ENCODE data around the gene TSPAN9.

The TSPAN9 gene

DNA sequence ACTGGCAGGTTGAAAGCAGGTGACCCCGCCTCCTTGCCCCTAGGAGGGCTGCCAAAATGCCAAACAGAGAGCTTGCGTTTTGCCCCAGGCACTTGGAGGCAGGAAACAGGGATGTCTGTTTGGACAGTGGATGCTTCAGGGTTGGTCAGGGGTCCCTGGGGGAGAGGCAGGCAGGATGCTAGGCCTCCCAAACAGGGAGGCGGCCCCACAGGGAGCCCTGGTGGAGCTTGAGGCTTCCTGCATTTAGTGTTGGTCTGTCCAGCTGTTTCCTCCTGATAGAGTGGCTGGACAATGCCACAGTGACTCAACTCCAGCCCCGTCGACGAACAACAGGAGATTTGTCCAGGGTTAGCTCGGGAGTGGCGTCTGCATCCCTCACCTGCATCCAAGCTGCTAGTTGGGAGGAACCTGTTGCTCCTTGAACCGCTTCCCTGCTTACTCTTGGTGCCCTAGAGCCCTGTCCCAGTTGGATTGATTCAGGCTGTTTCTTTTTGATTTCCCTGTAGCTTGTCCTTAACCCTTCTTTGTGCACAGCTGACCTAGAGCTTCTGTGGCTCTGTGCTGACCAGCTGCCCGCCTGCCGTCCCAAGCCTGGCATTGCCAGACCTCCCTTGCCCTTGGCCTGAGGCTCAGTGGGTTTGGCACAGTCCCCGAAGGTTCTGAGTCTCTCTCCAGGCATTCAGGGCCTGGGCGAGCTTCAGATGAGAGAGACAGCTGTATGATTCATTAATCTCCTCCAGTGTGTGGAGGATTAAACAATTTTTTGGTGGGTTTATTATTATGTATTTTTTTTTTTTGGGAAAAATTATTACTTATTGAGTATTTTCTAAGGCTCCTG lies 45.9 kb downstream of the TSPAN9 start:
- peak; percentile 81 for FAIRE-seq
- peak; percentile 44 for DNase-seq (ENCODE audit: low spot score)

DNA sequence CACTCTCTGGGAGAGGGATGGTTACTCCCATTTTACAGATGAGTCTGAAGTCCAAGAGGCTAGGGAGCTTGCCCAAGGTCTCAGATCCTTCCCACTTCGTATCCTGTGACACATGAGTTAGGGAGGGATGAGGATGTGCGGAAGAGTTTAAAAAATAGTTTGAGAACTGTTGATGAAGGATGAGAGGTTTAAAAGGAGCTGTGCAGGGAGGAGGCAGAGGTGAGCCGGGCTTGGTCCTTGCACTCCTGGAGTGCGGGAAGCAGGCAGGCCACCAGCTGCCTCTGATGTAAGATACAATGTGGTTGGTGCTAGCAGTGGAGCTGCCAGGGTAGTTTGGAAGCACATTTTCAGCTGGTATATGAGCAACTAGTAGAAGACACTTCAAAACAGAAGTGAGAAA lies 46.5 kb downstream of the TSPAN9 start:
- no peak for FAIRE-seq
- peak; percentile 14 for DNase-seq (ENCODE audit: low spot score)

DNA sequence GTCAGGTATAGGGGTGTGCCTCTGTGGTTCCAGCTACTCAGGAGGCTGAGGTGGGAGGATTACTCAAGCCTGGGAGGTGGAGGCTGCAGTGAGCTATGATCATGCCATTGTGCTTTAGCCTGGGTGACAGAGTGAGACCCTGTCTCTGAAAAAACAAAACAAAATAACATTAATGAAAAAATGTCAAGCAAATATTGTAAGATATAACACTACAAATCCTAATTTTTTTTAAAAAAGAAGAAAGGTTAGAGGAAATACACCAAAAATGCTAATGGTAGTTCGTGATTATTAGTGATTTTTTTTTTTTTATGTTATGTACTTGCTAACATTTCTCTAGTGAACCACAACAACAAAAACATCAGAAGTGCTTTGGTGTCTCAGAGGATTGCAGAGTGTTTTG lies 47.7 kb downstream of the TSPAN9 start:
- FAIRE-seq (no peak), DNase-seq (ENCODE audit: low spot score) (no peak)

DNA sequence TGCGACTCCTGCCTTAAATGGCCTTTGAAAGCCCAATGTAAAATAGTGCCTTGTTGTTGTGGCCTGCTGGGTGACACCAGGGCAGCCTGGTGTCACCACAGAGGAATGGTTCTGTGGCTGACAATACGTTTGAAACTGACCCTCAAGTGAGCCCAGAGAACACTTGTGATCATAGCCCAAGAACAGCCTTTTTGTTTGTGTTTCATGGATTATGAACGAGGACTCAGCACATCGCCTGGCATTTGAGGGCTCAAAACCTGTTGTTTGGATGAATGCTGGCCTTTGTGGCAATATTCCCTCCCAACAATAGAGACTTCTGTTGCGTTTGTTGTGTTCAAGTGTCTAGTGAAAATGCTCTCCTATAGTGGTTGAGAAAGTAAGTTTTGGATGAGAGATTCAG lies 48.5 kb downstream of the TSPAN9 start:
- no peak for DNase-seq (ENCODE audit: low spot score)
- no peak for FAIRE-seq

DNA sequence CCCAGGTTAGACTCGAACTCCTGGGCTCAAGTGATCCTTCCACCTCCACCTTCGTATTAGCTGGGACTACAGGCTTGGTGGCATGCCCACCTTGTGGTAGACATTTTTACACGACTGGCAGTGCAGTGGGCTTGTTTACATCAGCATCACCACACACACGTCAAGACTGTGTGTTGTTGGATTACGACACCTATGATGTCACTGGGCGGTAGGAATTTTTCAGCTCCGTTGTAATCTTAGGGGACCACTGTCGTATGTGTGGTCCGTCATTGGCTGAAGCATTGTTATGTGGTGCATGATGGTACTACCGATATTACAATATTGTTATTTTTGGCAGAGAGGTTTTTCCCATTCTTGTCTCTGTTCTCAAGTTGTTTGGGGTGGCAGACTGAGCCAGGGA lies 50.7 kb downstream of the TSPAN9 start:
- no peak for FAIRE-seq
- DNase-seq (ENCODE audit: low spot score) = no peak

DNA sequence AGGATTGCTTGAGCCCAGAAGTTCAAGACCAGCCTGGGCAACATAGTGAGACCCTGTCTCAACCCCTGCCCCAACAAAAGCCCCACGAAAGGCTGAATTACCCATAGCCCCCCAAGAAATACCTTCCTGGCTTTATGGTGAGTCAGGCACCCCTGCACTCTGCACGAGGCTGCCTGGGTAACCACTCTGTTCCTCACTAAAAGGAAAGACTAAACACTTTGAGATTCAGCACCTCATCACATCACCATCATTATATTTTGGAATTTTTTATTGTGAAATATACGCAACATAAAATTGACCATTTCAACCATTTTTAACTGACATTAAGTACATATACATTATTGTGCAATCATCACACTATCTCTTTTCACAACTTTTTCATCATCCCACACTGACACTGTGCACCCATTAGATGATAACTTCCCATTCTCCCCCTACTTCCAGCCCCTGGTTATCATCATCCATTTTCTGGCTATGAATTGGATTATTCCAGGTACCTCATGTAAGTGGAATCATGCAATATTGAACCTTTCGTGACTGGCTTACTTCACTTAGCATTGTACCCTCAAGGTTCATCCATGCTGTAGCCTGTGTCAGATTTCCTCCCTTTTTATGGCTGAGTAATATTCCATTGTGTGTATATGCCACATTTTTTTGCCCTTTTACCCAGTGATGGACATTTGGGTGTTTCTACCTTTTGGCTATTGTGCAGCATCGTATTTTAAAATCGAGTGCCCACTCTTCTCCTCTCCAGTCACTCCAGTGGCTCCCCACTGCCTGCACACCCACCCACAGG lies 51.5 kb downstream of the TSPAN9 start:
- no peak for FAIRE-seq

DNA sequence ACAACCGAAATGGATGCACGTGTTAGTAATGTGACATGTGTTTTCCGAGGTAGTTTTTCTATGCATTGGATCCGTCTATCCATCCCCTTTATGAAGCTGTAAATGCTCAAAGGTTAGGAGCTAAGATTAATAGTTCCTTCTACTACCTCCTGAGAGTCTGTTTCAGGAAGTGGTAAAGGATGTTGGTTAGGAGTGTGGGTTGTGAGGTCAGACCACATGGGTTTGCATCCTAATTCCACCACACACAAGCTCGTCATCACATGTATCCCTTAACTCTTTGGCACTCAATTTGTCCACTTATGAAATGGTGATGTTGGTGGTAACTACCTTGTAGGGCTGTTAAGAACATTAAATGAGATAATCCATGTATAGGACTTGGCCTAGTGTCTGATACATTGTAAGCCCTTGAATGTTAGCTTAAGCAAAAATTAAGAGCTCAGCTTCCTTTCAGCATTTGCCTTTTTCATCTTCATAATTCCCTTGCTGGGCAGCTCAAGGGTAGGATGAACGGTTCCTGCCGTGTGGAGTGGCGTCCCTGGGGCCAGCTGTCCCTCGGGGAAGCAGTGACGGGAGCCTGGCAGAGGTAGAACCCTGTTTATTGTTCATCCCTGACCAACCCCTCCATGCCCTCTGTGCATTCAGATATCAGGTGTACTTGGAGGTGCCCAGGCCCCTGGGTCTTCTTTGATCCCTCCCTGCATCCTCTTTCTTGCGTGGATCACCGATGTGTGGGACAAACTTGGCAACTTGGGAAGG lies 52.3 kb downstream of the TSPAN9 start:
- peak; percentile 66 for FAIRE-seq
- peak; percentile 31 for DNase-seq (ENCODE audit: low spot score)

More for the DNA sequence above, 51.5 kb downstream of the TSPAN9 start:
- DNase-seq (ENCODE audit: low spot score) = no peak

DNA sequence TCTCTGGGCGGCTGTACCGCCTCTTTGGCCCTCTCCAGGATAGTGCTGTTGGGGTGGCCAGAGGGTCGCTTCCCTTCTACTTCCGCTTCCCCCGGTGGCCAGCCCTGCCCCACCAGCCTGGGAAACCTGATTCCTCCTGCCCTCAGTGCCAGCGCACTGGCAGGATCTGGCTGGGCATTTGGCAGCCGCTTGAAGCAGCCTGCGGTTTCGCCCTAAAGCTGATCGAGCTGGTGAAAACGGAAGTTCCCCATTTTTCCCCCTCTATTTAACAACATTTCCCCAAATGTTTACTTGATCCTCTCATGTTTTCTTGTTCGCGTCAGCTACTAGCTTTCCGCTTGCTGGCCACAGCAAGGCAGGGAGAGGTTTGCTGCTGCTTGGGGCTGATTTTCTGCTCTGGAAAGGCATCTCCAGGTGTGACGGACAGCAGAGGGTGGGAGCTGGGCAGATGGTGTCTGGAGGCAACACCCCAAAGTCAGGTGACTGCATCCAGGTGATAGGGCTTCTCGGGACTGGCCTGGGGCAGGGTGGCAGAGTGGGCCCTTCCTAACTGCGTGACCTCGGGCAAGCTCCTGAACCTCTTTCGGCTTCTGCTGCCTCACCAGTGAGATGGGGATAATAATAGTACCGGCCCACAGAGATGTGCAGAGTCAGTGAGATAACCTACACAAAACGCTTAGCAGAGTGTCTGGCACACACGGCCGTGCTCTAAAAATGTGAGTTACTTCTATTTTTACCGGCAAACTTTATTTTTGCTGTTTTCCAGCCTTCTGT lies 53.1 kb downstream of the TSPAN9 start:
- FAIRE-seq = no peak

DNA sequence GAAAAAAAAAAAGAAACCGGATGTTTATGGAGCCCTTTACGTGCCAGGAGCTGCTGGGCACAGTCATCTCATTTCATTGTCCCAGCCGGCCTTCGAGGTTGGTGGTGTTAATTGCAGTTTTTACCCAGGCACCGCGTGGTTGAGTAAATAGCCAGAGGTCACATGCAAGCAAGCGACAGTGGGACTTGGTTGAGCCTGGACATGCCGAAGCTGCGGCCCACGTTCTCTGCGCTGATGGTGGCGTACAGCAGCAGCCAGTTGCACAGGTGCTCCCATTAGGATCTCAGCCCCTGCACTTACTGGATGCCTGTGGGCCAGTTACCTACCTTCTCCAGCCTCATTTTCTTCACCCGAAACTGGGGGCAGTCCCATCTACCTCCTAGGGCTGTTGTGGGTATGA lies 54.0 kb downstream of the TSPAN9 start:
- FAIRE-seq (no peak), DNase-seq (ENCODE audit: low spot score) (no peak)

More for the DNA sequence above, 53.1 kb downstream of the TSPAN9 start:
- no peak for DNase-seq (ENCODE audit: low spot score)

DNA sequence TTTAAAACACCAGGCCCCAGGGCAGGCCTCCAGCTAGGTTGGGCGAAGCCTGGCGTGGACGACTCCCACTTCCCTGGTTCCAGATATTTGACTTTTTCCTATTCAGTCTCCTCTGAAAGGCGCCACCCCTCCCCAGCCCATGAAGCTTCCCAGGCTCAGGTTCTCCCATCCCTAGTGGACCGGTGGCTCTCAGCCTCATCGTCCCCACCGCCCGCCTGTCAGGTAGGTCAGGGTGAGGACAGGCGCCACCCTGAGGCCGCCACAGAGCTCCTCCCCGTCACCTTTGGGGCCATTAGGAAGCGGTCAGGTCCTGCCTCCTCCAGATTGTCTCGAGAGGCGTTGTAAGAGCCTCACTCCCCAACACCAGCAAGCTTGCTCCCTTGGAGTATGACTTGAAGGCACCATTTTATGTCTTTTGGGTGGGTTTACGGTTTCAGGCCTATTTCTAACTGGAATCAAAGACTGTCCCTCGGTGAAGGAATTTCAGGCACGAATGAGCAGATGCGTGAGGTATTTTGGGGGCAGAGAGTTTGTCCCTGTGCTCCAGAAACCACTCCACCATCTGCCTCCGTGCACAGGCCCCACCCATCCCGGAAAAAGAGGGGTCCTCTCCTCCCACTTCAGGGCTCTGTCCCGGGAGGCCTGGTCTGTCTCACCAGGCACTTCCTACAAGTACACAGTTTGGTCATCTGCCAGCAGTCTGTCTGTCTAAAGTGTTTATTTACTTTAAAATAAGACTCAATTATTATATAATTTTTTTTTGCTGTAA lies 55.6 kb downstream of the TSPAN9 start:
- DNase-seq (ENCODE audit: low spot score) = no peak
- no peak for FAIRE-seq

DNA sequence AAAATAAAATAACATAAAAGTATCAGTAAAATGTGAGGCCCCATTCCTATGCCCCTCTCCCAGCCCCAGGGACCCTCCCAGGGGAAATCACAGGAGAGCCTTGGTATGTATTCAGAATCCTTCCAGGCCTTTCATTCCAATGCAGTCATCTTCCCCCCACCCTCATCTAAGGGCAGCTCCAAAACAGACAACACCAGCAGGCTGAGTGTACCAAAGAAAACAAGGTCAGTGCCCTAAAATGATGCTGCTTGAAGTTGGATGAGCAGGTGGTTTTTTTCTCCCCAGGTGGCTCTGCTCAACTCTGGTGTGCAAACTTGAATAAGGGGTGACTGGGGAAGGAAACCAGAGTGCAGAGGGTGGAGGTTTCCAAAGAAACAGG lies 56.2 kb downstream of the TSPAN9 start:
- FAIRE-seq (no peak), DNase-seq (ENCODE audit: low spot score) (no peak)

DNA sequence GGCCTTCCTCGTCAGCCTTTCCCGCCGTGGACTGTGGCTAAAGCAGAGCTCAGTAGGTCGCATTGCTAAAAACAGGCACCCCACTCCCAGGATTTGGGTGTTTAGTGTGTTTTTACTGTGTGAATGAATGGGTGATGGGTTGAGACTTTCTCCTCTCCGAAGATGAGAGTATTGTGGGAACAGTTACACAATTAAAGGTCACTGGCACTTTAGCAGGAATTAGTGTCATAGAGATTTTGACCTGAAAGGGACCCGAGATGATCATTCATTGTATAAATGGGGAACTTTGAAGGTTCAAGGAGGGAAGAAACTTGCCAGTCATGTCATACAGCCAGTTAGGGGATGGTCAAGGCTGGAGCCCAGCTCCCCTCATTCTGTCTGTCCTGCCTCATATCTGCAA lies 56.9 kb downstream of the TSPAN9 start:
- no peak for DNase-seq (ENCODE audit: low spot score)

DNA sequence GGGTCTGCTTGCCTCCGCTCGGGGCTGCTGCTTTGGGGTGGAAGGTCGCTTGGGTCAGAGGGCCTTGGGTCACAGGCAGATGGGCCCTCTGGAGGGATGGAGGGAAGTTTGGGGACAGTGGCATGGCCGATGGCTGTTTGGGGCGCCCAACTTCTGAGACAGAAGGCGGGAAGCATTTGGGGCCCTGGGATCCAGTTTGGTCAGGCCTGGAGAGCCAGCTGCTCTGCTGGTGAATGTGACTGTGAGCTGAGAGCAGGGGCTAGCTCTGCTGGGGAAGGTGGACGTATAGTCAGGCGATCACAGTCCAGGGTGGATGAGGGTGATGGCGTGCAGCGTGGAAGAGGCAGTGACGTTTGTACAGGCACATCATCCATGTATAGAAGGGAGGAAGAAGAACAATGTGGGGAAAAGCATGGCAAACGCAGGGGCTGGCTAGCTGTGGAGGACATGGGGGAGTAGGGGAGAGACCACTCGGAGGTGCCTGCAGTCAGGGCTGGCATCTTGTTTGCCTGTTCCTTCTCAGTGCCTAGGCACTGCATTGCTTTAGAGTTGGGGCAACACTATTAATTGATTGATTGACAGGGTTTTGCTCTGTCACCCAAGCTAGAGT lies 57.5 kb downstream of the TSPAN9 start:
- DNase-seq (ENCODE audit: low spot score) = no peak
- no peak for FAIRE-seq

More for the DNA sequence above, 56.9 kb downstream of the TSPAN9 start:
- FAIRE-seq = no peak

DNA sequence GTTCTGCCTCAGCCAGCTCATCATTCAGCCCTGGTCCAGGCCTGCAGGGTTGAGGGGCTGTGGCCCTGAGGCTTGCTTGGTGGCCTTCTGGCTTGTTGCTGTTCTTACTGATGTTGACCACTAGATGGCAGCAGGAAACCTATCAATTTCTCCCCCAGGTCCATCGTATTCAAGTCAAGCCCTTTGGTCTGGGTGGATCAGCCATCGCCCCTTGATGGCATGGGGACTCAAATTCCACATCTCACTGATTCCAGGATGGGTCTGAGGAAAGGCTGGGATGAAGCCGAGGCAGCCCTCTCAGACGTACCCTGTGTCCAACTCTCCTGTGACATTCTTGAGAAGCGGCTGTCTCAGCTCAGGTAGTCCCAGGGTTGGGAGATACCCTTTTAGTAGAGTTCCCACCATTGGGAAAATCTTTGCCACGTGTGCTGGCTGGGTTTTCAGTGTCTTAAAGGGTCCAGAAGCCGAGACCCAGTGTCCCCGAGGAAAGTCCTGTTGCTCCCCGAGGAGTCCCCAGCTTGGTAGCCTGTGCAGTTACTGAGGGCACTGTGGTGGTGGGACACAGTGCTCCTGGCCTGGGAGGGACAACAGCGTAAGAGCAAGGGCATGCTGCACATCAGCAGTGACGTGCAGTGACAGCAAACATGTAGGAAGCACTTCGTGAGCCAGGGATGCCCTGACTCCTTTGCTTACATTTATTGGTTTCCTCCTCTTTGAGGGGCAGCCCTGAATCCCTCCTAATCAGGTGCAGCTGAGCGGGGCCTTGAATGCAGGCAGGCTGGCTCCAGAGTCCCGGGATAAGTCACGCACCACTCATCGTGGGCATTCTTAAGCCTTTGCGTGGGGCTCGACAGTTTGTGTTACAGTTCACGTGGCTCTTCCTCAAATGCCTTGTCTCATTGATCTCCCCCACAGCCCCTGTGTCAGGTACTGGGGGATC lies 58.6 kb downstream of the TSPAN9 start:
- FAIRE-seq = peak; percentile 54
- peak; percentile 66 for DNase-seq (ENCODE audit: low spot score)

DNA sequence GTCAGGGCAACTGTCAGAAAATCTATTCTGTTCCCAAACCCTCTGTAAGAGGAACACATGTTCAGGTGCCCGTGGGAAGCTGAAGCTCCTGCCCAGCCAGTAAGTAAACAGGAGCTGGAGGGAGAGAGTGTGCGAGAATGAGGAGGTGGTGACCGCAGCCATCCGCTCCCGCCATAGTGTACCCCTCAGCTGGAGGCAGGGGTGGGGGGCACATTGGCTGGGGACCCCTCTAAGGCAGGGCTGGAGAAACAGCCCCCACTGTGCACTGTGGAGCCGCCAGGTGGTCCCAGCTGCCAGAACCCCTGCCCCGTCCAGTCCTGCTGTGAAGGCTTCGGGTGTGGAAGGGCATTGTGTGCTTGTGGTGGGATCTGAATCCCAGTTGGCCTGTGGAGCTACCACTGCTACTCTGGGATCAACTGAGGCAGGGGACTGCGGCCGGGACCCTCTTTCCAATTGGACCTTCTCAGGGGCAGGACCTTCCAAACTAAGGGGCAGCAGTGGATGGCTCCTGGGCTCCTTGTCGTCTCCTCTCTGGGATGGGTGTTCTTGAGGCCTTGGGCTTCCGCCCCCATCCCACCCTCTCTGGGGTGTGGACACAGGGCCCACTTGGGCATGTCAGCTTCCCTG lies 59.6 kb downstream of the TSPAN9 start:
- FAIRE-seq (no peak), DNase-seq (ENCODE audit: low spot score) (no peak)

DNA sequence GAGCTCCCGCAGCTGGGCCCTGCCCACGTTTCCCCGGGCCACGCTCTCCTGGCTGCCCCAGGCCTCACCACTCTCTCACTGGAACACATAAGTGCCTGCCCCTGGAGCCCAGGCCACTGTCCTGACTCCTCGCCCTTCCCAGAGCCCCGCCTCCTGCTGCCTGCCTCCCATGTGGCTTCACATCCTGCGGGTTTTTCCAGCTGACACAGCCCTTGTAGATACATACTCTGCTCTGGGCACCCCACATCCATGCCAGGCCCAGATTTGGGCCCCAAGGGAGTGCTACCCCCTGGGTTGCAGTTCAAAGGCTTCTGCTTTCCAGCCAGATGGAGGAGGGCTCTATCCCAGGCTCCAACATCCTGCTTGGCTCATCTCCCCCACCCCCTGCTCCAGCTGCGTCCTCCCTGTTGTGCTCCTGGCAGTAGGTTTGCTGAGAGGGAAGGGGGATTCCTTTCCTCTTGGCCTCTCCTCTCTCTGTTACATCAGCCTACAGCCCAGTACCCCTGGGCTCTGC lies 60.1 kb downstream of the TSPAN9 start:
- DNase-seq (ENCODE audit: low spot score) = peak; percentile 31
- no peak for FAIRE-seq

DNA sequence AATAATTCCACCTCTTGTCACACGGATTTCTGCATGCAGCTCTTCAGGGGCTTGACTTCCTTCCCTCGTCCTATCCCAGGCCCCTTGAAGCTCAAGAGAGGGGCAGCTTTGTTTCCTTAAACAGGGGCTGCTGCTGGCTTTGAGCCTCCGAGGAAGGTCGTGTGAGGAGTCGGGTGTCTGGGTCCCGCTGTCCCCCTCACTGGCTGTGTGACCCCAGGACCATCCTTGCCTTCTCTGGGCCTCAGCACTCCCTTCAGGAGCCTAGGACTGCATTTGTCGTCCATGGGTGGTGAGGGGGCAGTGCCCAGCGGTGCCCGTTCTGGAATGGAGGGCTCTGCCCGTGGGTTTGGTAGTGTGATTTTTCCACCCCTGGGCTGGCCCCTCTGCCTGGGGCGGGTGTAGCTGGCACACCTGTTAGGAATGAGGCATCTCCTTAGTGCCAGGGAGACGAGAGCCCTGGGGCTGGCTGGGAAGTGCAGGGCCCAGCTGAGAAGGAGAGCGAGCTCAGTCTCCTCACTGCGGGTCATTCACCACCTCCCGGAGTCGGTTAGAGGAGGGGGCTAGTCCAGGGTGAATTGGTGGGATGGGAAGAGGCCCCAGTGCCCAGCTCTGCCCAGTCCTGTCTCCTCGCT lies 60.8 kb downstream of the TSPAN9 start:
- FAIRE-seq (no peak), DNase-seq (ENCODE audit: low spot score) (no peak)

Measured in RCC 7860 (cell line).